Erythroblast (primary cell): ENCODE results near the gene KIAA0513.

ENCODE experiments used
- GATA1 ChIP-seq: IDR thresholded peaks from 2 replicates; pipeline ENCODE4 v1.6.1; 2011; ENCODE audit warnings: low read depth, mild to moderate bottlenecking, control low read depth, low read length, moderate library complexity
- POLR2A ChIP-seq: IDR thresholded peaks from 2 replicates; pipeline ENCODE4 v1.6.1; 2011; ENCODE audit warnings: mild to moderate bottlenecking, low read length

DNA sequence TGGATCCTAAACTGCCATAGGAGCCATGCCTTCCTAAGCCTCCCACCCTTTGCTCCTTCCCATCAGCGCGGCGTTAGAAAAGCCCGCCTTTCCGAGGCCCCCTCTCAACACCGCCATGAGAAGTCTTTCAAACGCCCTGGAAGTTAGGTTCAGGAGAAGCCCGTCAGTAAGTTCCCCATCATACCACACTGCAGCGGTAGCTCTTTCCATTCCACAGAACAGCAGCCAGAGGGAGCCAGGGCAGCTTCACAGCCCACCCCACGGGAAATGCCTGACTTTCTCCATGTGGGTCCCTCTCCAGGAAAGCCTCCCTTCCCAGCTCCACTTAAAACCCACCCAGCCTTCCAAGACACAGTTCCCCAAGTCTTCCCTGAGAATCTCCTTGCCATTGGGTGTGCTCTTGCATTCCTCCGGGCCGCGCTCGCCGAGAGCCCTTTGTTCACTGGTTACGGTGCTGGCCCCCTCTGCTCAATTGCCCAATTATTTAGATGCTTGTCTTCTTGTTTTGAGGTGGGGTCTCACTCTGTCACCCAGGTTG, 28.7 kb downstream of the KIAA0513 start:
- TF ChIP-seq POLR2A (no peak), GATA1 (no peak)
